IPS DF 4.7 (cell line): ENCODE results near the gene CDKAL1.
"Not testable (repeated sequence)": the region's sequence is repeated elsewhere in the genome, so short reads cannot be mapped to it uniquely, and the experiment has no call there.

Source experiments
- DNase-seq: peaks from one replicate; pipeline ENCODE4 v3.0.0-alpha.2; 2013; ENCODE audit warnings: low spot score; ENCODE audit errors: extremely low read depth

The CDKAL1 gene

GRCh38 chr6:20633566-20634340, 99.5 kb downstream of the CDKAL1 start:
- no peak for DNase-seq

- DNase-seq: no peak
These were observed 104.9 kb downstream of the CDKAL1 start for GRCh38 chr6:20639161-20639560.

- DNase-seq: no peak
These were observed 105.9 kb downstream of the CDKAL1 start for GRCh38 chr6:20640181-20640580.

- no peak for DNase-seq
These were observed 108.2 kb downstream of the CDKAL1 start for GRCh38 chr6:20642441-20642840.

- no peak for DNase-seq
These were observed 110.6 kb downstream of the CDKAL1 start for GRCh38 chr6:20644667-20645370.

- not testable (repeated sequence) for DNase-seq
These were observed 111.3 kb downstream of the CDKAL1 start for GRCh38 chr6:20645572-20645971.

- no peak for DNase-seq
These were observed 113.3 kb downstream of the CDKAL1 start for GRCh38 chr6:20647585-20647984.

GRCh38 chr6:20649696-20650470, 115.6 kb downstream of the CDKAL1 start:
- DNase-seq: not testable (repeated sequence)

GRCh38 chr6:20652299-20653084, 118.2 kb downstream of the CDKAL1 start:
- no peak for DNase-seq

GRCh38 chr6:20653085-20653479, 118.8 kb downstream of the CDKAL1 start:
- DNase-seq: no peak

- no peak for DNase-seq
These were observed 121.1 kb downstream of the CDKAL1 start for GRCh38 chr6:20655317-20655716.

GRCh38 chr6:20657274-20657800, 123.1 kb downstream of the CDKAL1 start:
- no peak for DNase-seq

- DNase-seq: no peak
These were observed 123.8 kb downstream of the CDKAL1 start for GRCh38 chr6:20658053-20658452.

GRCh38 chr6:20658516-20658915, 124.3 kb downstream of the CDKAL1 start:
- no peak for DNase-seq

- no peak for DNase-seq
These were observed 126.3 kb downstream of the CDKAL1 start for GRCh38 chr6:20660534-20660933.

- DNase-seq: no peak
These were observed 127.5 kb downstream of the CDKAL1 start for GRCh38 chr6:20661721-20662120.

GRCh38 chr6:20664250-20664649, 130.0 kb downstream of the CDKAL1 start:
- DNase-seq: no peak

- DNase-seq: no peak
These were observed 131.0 kb downstream of the CDKAL1 start for GRCh38 chr6:20665290-20665689.

- DNase-seq: no peak
These were observed 135.5 kb downstream of the CDKAL1 start for GRCh38 chr6:20669571-20670314.

GRCh38 chr6:20670750-20671149, 136.5 kb downstream of the CDKAL1 start:
- no peak for DNase-seq
